IPS DF 6.9 (cell line): Measurements from ENCODE around the gene CRB2.

Experiments used
- DNase-seq: peaks from one replicate; pipeline ENCODE4 v3.0.0-alpha.2; 2013; ENCODE audit warnings: low read depth, low spot score
- H3K27ac ChIP-seq: one replicate; pipeline ENCODE4 v1.5.1; 2013; ENCODE audit warnings: low read length, control low read depth
- H3K27me3 ChIP-seq: 2 replicates; pipeline ENCODE4 v1.6.1; 2013; ENCODE audit warnings: mild to moderate bottlenecking, low read length; ENCODE audit not compliant: control insufficient read depth, insufficient read depth
- H3K36me3 ChIP-seq: 2 replicates; pipeline ENCODE4 v1.6.1; 2013; ENCODE audit warnings: low read length; ENCODE audit not compliant: control insufficient read depth, insufficient read depth
- H3K4me1 ChIP-seq: 2 replicates; pipeline ENCODE4 v1.6.1; 2013; ENCODE audit warnings: low read length; ENCODE audit not compliant: control insufficient read depth, insufficient read depth
- H3K4me3 ChIP-seq: 2 replicates; pipeline ENCODE4 v1.5.1; 2013; ENCODE audit warnings: mild to moderate bottlenecking, low read length
- H3K9me3 ChIP-seq: 2 replicates; pipeline ENCODE4 v1.6.1; 2013; ENCODE audit warnings: low read length, inconsistent platforms; ENCODE audit not compliant: control insufficient read depth, insufficient read depth
- WGBS: extraction: QIAGEN DNeasy Blood & Tissue Kit; methylation state at CpG from one replicate; pipeline ENCODE4 v1.1.7; 2013; ENCODE audit warnings: mixed read lengths, missing lambda C conversion rate; ENCODE audit not compliant: insufficient read length, insufficient coverage; 5-methylcytosine and 5-hydroxymethylcytosine counted together

Gene CRB2

GRCh38 chr9:123347289-123348060 lies 8.5 kb upstream of the CRB2 start:
- H3K4me3 ChIP-seq = no peak overlapping the region

GRCh38 chr9:123348317-123348992 lies 7.5 kb upstream of the CRB2 start:
- Histone ChIP-seq H3K27me3 (no peaks in the 10 kb centered on the region), H3K27ac (no peak overlapping the region), H3K9me3 (no peaks in the 10 kb centered on the region), H3K4me3 (no peak overlapping the region), H3K36me3 (no peaks in the 10 kb centered on the region), H3K4me1 (no peaks in the 10 kb centered on the region)
- no CpG with 5 or more reads among the region's 9 CpGs for WGBS
- DNase-seq = no peak

More at GRCh38 chr9:123347289-123348060, 8.5 kb upstream of the CRB2 start:
- DNase-seq = no peak
- H3K27ac ChIP-seq = no peak overlapping the region
- H3K4me1 ChIP-seq = no peaks in the 10 kb centered on the region
- H3K36me3 ChIP-seq = no peaks in the 10 kb centered on the region
- H3K27me3 ChIP-seq = no peaks in the 10 kb centered on the region
- H3K9me3 ChIP-seq = no peaks in the 10 kb centered on the region
- 98% methylated on average over 7 of the region's 12 CpGs for WGBS

GRCh38 chr9:123349033-123349432 lies 7.0 kb upstream of the CRB2 start:
- H3K27ac ChIP-seq = no peak overlapping the region

GRCh38 chr9:123349691-123350480 lies 6.1 kb upstream of the CRB2 start:
- Histone ChIP-seq H3K4me1 (0 out of 2 replicates have a peak, but pooled peaks cover 2% of the 10 kb centered on the region), H3K36me3 (no peaks in the 10 kb centered on the region), H3K4me3 (no peak overlapping the region), H3K9me3 (no peaks in the 10 kb centered on the region), H3K27me3 (no peaks in the 10 kb centered on the region), H3K27ac (no peak overlapping the region)
- no CpG with 5 or more reads among the region's 16 CpGs for WGBS
- DNase-seq = no peak

More at GRCh38 chr9:123349033-123349432, 7.0 kb upstream of the CRB2 start:
- H3K9me3 ChIP-seq = no peaks in the 10 kb centered on the region
- no peak for DNase-seq
- no peaks in the 10 kb centered on the region for H3K36me3 ChIP-seq
- H3K4me3 ChIP-seq = no peak overlapping the region
- H3K27me3 ChIP-seq = no peaks in the 10 kb centered on the region
- no CpG with 5 or more reads among the region's 3 CpGs for WGBS
- H3K4me1 ChIP-seq = 0 out of 2 replicates have a peak, but pooled peaks cover 2% of the 10 kb centered on the region

- Histone ChIP-seq H3K27me3 (no peaks in the 10 kb centered on the region), H3K36me3 (no peaks in the 10 kb centered on the region), H3K27ac (no peak overlapping the region), H3K9me3 (no peaks in the 10 kb centered on the region), H3K4me3 (no peak overlapping the region), H3K4me1 (peaks cover 5% of the 10 kb centered on the region)
- no CpG with 5 or more reads among the region's 8 CpGs for WGBS
- no peak for DNase-seq
These were observed 5.2 kb upstream of the CRB2 start for GRCh38 chr9:123350590-123351310.

GRCh38 chr9:123353041-123353440 lies 3.0 kb upstream of the CRB2 start:
- Histone ChIP-seq H3K4me1 (peaks cover 15% of the 10 kb centered on the region), H3K27me3 (no peaks in the 10 kb centered on the region), H3K36me3 (no peaks in the 10 kb centered on the region), H3K4me3 (no peak overlapping the region), H3K9me3 (no peaks in the 10 kb centered on the region), H3K27ac (no peak overlapping the region)
- DNase-seq = no peak
- no CpG with 5 or more reads among the region's 4 CpGs for WGBS

GRCh38 chr9:123353984-123354591 lies 1.9 kb upstream of the CRB2 start:
- no CpG with 5 or more reads among the region's 20 CpGs for WGBS
- no peak overlapping the region for H3K27ac ChIP-seq
- no peak overlapping the region for H3K4me3 ChIP-seq
- no peaks in the 10 kb centered on the region for H3K27me3 ChIP-seq
- H3K4me1 ChIP-seq = peaks cover 18% of the 10 kb centered on the region
- no peaks in the 10 kb centered on the region for H3K36me3 ChIP-seq
- H3K9me3 ChIP-seq = no peaks in the 10 kb centered on the region
- no peak for DNase-seq

- H3K27ac ChIP-seq = no peak overlapping the region
- no peaks in the 10 kb centered on the region for H3K27me3 ChIP-seq
- no peak for DNase-seq
- H3K9me3 ChIP-seq = no peaks in the 10 kb centered on the region
- H3K36me3 ChIP-seq = no peaks in the 10 kb centered on the region
- H3K4me1 ChIP-seq = peaks cover 18% of the 10 kb centered on the region
- WGBS = no CpG with 5 or more reads among the region's 9 CpGs
- H3K4me3 ChIP-seq = no peak overlapping the region; the same call in 1 of the 2 replicates
These were observed 1.0 kb upstream of the CRB2 start for GRCh38 chr9:123354806-123355508.

- Histone ChIP-seq H3K27me3 (no peaks in the 10 kb centered on the region), H3K4me1 (peaks cover 23% of the 10 kb centered on the region), H3K9me3 (no peaks in the 10 kb centered on the region), H3K27ac (no peak overlapping the region), H3K4me3 (no peak overlapping the region), H3K36me3 (no peaks in the 10 kb centered on the region)
- no peak for DNase-seq
- WGBS = no CpG with 5 or more reads among the region's 19 CpGs
These were observed 1.1 kb downstream of the CRB2 start for GRCh38 chr9:123356851-123357742.
